IPS-NIHi7 (cell line): Measurements from ENCODE around the gene FCRLA.
"Not testable (repeated sequence)": the region's sequence is repeated elsewhere in the genome, so short reads cannot be mapped to it uniquely, and the experiment has no call there.

ENCODE experiments used
- DNase-seq: peaks from one replicate; pipeline ENCODE4 v3.0.0; 2012; ENCODE audit warnings: mixed read lengths; ENCODE audit errors: extremely low spot score

The FCRLA gene

GRCh38 chr1:161706482-161707347 is at the start of gene FCRLA:
Gene FCRLA (plus strand): TSS chr1:161707229. CDS start chr1:161707265, 36 bp downstream.
- DNase-seq, result no peak

- not testable (repeated sequence) for DNase-seq
These were observed 48.5 kb upstream of the FCRLA start for GRCh38 chr1:161658524-161658923.

GRCh38 chr1:161661660-161662311 is 45.2 kb upstream of the FCRLA start:
- not testable (repeated sequence) for DNase-seq

GRCh38 chr1:161662684-161663339 is 44.2 kb upstream of the FCRLA start, which contains the start of gene FCGR2B:
Gene FCGR2B (plus strand): TSS chr1:161663143. CDS start chr1:161663242, 99 bp downstream.
- DNase-seq, result not testable (repeated sequence)

- not testable (repeated sequence) for DNase-seq
These were observed 43.5 kb upstream of the FCRLA start for GRCh38 chr1:161663569-161663968.

- not testable (repeated sequence) for DNase-seq
These were observed 42.3 kb upstream of the FCRLA start for GRCh38 chr1:161664689-161665088.

GRCh38 chr1:161671045-161672020 is 35.7 kb upstream of the FCRLA start:
- DNase-seq, result not testable (repeated sequence)

- not testable (repeated sequence) for DNase-seq
These were observed 33.6 kb upstream of the FCRLA start for GRCh38 chr1:161673437-161673836.

- not testable (repeated sequence) for DNase-seq
These were observed 32.6 kb upstream of the FCRLA start for GRCh38 chr1:161674447-161674846.

- not testable (repeated sequence) for DNase-seq
These were observed 32.1 kb upstream of the FCRLA start for GRCh38 chr1:161674908-161675307.

GRCh38 chr1:161676441-161676840 is 30.6 kb upstream of the FCRLA start:
- DNase-seq, result no peak

GRCh38 chr1:161676958-161677689 is 29.9 kb upstream of the FCRLA start:
- no peak for DNase-seq

GRCh38 chr1:161678500-161678899 is 28.5 kb upstream of the FCRLA start:
- no peak for DNase-seq

GRCh38 chr1:161681879-161682278 is 25.1 kb upstream of the FCRLA start:
- DNase-seq, result no peak

GRCh38 chr1:161688946-161689345 is 18.1 kb upstream of the FCRLA start:
- DNase-seq, result no peak

- no peak for DNase-seq
These were observed 15.2 kb upstream of the FCRLA start for GRCh38 chr1:161691846-161692245.

GRCh38 chr1:161693020-161693712 is 13.9 kb upstream of the FCRLA start:
- DNase-seq, result not testable (repeated sequence)

GRCh38 chr1:161698302-161698701 is 8.7 kb upstream of the FCRLA start:
- not testable (repeated sequence) for DNase-seq

- no peak for DNase-seq
These were observed 4.8 kb upstream of the FCRLA start for GRCh38 chr1:161702250-161702649.

GRCh38 chr1:161705537-161705936 is 1.5 kb upstream of the FCRLA start:
- no peak for DNase-seq
